Activated CD8-positive, alpha-beta T cell treated with anti-CD3 and anti-CD28 coated beads for 36 hours (primary cell): ENCODE data around the gene CHST11. TPM values are rescaled to one million over a fixed set of nuclear protein-coding genes. Genes with fewer than 3 reads are reported as not detected.

Source experiments
- ATAC-seq: fragments of 200-7000 bp; cut with Tn5 transposase; one replicate; pipeline ENCODE4 v1.10.0; 2021; ENCODE audit warnings: mild to moderate bottlenecking, moderate library complexity
- CTCF ChIA-PET: fragments of 350-600 bp; sonication (Branson Sonifier 250); formaldehyde crosslinking; loops from one replicate; lab custom pipeline; 2021; ENCODE audit warnings: antibody characterized with exemption; lab: Charles Lee
- POLR2A ChIA-PET: fragments of 350-600 bp; sonication (Branson Sonifier 250); formaldehyde crosslinking; loops from one replicate; lab custom pipeline; 2021; ENCODE audit warnings: antibody characterized with exemption; lab: Charles Lee
- DNase-seq: peaks from one replicate; pipeline ENCODE4 v3.0.0-alpha.2; 2020
- H3K27ac Mint-ChIP-seq: one replicate; pipeline ENCODE4 v1.8.0; 2021; ENCODE audit warnings: mild to moderate bottlenecking, mixed read lengths
- H3K27me3 Mint-ChIP-seq: one replicate; pipeline ENCODE4 v1.8.0; 2021; ENCODE audit warnings: mixed read lengths
- H3K36me3 Mint-ChIP-seq: one replicate; pipeline ENCODE4 v1.8.0; 2021; ENCODE audit warnings: low read depth, mixed read lengths
- H3K4me1 Mint-ChIP-seq: one replicate; pipeline ENCODE4 v1.8.0; 2021; ENCODE audit warnings: low read depth, mixed read lengths
- H3K4me3 Mint-ChIP-seq: one replicate; pipeline ENCODE4 v1.8.0; 2021; ENCODE audit warnings: mild to moderate bottlenecking, moderate library complexity, mixed read lengths
- H3K9me3 Mint-ChIP-seq: one replicate; pipeline ENCODE4 v1.8.0; 2021; ENCODE audit warnings: mixed read lengths
- intact Hi-C: fragments of 100-400 bp; cut with micrococcal nuclease; formaldehyde crosslinking; loops from one replicate; pipeline ENCODE4 v1.10.0; 2022
- total RNA-seq, 2 experiments: library from RNA; stranded (reverse); gene quantifications; one replicate each; pipeline ENCODE4 v1.2.3, GENCODE V29; 2021
- TF ChIP-seq, protein P1 (sequence below): fragments of 200-600 bp; IDR thresholded peaks from one replicate; pipeline ENCODE4 v1.8.0; 2022; ENCODE audit warnings: antibody characterized with exemption, mild to moderate bottlenecking

Gene CHST11
- total RNA-seq, 2 experiments from 2014 or later, result 30.9 to 33.9 TPM

DNA sequence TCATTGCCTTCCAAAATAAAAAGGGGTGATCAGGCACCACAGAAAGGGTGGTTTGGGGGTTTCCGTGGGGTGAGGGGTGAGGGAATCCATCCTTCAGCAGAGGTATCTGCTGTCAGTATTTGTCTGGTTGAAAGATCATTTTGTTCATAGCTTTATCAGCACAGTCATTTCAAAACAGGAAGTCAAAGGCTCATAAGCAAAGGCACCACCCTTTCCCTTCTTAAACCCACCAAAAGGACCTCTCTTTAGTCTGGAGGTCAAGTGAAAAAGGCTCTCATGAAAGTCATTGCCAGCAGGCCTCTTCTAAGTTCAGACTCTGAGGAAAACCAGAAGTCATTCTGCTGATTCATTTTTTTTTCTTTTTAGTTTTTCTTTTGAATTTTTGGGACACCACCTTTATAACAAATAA lies 6.2 kb downstream of the CHST11 start:
- Mint-ChIP-seq H3K9me3 (no peaks in the 10 kb centered on the region), H3K4me1 (peaks cover 80% of the 10 kb centered on the region), H3K36me3 (peaks cover 18% of the 10 kb centered on the region), H3K27me3 (no peaks in the 10 kb centered on the region), H3K27ac (peak overlapping the region; percentile 84), H3K4me3 (peak overlapping the region; percentile 59)
- intact Hi-C loops, result loop anchor here (2.0 kb wide), 1 partner anchor 14 kb away; no protein-coding TSS in a partner anchor
- peak; percentile 71 for DNase-seq
- TF ChIP-seq, protein P1, sequence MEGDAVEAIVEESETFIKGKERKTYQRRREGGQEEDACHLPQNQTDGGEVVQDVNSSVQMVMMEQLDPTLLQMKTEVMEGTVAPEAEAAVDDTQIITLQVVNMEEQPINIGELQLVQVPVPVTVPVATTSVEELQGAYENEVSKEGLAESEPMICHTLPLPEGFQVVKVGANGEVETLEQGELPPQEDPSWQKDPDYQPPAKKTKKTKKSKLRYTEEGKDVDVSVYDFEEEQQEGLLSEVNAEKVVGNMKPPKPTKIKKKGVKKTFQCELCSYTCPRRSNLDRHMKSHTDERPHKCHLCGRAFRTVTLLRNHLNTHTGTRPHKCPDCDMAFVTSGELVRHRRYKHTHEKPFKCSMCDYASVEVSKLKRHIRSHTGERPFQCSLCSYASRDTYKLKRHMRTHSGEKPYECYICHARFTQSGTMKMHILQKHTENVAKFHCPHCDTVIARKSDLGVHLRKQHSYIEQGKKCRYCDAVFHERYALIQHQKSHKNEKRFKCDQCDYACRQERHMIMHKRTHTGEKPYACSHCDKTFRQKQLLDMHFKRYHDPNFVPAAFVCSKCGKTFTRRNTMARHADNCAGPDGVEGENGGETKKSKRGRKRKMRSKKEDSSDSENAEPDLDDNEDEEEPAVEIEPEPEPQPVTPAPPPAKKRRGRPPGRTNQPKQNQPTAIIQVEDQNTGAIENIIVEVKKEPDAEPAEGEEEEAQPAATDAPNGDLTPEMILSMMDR, result no peak
- ChIA-PET POLR2A (interaction anchor here (1.0 kb wide), 1 partner anchor 11 kb away, joined by 3 read pairs; no protein-coding TSS in a partner anchor), CTCF (no interaction called here)
- peak; percentile 65 for ATAC-seq

DNA sequence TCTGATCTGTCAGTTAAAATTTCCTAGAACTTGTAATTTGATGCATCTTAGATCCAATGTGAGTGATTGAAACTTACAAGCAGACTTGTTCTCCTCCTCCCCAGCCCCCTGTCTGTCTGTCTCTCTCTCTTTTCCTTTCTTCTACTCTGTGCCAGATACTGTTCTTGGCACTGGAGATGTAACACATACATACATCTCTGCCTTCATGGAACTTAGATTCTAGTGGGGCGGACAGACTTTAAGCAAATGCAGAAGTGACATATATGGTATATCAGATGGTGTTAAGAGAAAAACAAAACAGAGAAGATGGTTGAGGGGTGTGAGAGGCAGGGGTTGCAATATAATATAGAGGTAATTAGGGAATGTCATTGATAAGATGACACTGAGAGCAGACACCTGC lies 6.6 kb downstream of the CHST11 start:
- Mint-ChIP-seq H3K36me3 (peaks cover 19% of the 10 kb centered on the region), H3K4me3 (peak overlapping the region; percentile 28)
- CTCF ChIA-PET, result no interaction called here

DNA sequence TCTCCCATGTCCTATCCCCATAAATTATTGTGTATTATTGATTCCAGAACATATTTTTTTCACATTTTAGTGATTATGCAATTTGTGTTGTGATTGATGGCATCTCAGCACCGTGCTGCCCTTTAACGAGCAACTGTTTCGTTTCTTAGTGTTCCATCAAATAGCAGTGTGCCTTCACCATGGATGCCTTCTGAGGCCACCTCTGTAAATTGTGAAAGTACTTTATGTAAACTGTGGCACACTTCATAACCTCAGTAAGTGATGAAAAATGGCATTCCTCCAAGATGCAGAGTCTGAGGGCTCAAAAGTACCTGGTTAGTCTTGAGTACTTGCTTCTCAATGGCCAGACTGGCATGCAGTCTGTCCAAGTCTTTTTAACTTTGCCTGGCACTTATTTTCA lies 8.2 kb downstream of the CHST11 start:
- Mint-ChIP-seq H3K27ac (peak overlapping the region; percentile 68), H3K4me3 (no peak overlapping the region), H3K9me3 (peaks cover 5% of the 10 kb centered on the region), H3K4me1 (peaks cover 89% of the 10 kb centered on the region), H3K36me3 (peaks cover 24% of the 10 kb centered on the region), H3K27me3 (no peaks in the 10 kb centered on the region)
- TF ChIP-seq, protein P1, result no peak
- CTCF ChIA-PET, result no interaction called here
- ATAC-seq (no peak), DNase-seq (no peak)
- POLR2A ChIA-PET, result no interaction called here
- intact Hi-C loops, result no loop called here

More for the DNA sequence above, 6.6 kb downstream of the CHST11 start:
- POLR2A ChIA-PET, result interaction anchor here (1.0 kb wide), 1 partner anchor 10 kb away, joined by 3 read pairs; no protein-coding TSS in a partner anchor
- Mint-ChIP-seq H3K9me3 (no peaks in the 10 kb centered on the region), H3K27ac (peak overlapping the region; percentile 84), H3K4me1 (peaks cover 83% of the 10 kb centered on the region), H3K27me3 (no peaks in the 10 kb centered on the region)
- DNase-seq (no peak), ATAC-seq (peak; percentile 29)
- intact Hi-C loops, result loop anchor here (2.0 kb wide), 1 partner anchor 13 kb away; no protein-coding TSS in a partner anchor
- TF ChIP-seq, protein P1, result no peak

- Mint-ChIP-seq H3K4me3 (peak overlapping the region; percentile 38), H3K4me1 (peaks cover 86% of the 10 kb centered on the region), H3K27me3 (no peaks in the 10 kb centered on the region), H3K27ac (peak overlapping the region; percentile 74), H3K9me3 (peaks cover 13% of the 10 kb centered on the region), H3K36me3 (peaks cover 37% of the 10 kb centered on the region)
- ChIA-PET POLR2A (interaction anchor here (0.7 to 1.0 kb wide), 3 partner anchors 8 to 21 kb away, joined by 3 to 4 read pairs (median 4); no protein-coding TSS in a partner anchor), CTCF (interaction anchor here (2.1 kb wide), 1 partner anchor 85 kb away, joined by 4 read pairs; no protein-coding TSS in a partner anchor)
- TF ChIP-seq, protein P1, result no peak
- no peak for ATAC-seq
- no peak for DNase-seq
- intact Hi-C loops, result no loop called here
These were observed 10.1 kb downstream of the CHST11 start for GRCh38 chr12:104466709-104467345.

DNA sequence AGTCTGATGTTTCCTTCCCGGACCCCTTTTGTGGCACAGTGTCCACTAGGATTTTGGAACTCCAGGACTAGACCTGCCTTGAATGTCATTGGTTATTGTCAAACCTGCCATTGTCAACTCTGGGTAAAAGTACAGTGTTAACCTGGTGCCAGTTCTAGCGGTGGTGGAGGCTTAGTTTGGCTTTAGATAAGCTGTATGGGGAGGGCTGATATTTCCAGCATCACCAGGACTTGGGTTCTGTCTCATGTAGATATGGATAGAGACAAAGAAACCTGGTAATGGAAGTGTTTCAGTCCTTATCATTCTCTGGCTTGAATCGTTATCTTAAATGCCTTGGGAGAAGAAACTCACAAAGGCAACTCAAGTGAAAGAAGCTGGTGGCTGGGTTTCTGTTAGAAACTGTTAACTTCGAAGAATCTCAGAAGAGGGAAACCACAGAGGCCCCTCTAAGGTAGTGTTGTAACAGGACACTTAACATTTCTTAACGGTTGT lies 10.6 kb downstream of the CHST11 start:
- peaks cover 87% of the 10 kb centered on the region for H3K4me1 Mint-ChIP-seq
- DNase-seq, result no peak
- ChIA-PET CTCF (interaction anchor here (0.8 to 2.1 kb wide), 3 partner anchors 10 to 102 kb away, joined by 3 to 4 read pairs (median 3); no protein-coding TSS in a partner anchor), POLR2A (interaction anchor here (0.8 to 2.1 kb wide), 4 partner anchors 9 to 27 kb away, joined by 3 to 8 read pairs (median 4); no protein-coding TSS in a partner anchor)
- intact Hi-C loops, result no loop called here
- TF ChIP-seq, protein P1, result no peak
- peaks cover 37% of the 10 kb centered on the region for H3K36me3 Mint-ChIP-seq
- no peaks in the 10 kb centered on the region for H3K27me3 Mint-ChIP-seq
- peak overlapping the region; percentile 38 for H3K4me3 Mint-ChIP-seq
- peak overlapping the region; percentile 74 for H3K27ac Mint-ChIP-seq
- peak; percentile 34 for ATAC-seq
- peaks cover 13% of the 10 kb centered on the region for H3K9me3 Mint-ChIP-seq
